IPS-NIHi11 (cell line): ENCODE results near the gene TLCD5.

Experiments used
- DNase-seq: peaks from one replicate; pipeline ENCODE4 v3.0.0; 2012; ENCODE audit warnings: mixed read lengths, low spot score

TLCD5 gene

GRCh38 chr11:120308081-120308480, 17.0 kb upstream of the TLCD5 start:
- DNase-seq: no peak

- DNase-seq: no peak
Measured at GRCh38 chr11:120310870-120311269, 14.2 kb upstream of the TLCD5 start.

- DNase-seq: no peak
Measured at GRCh38 chr11:120314861-120315260, 10.2 kb upstream of the TLCD5 start.

GRCh38 chr11:120316880-120317688, 8.0 kb upstream of the TLCD5 start:
- peak; percentile 80 for DNase-seq

- DNase-seq: no peak
Measured at GRCh38 chr11:120317689-120318480, 7.2 kb upstream of the TLCD5 start.

GRCh38 chr11:120318906-120319305, 6.2 kb upstream of the TLCD5 start:
- no peak for DNase-seq

GRCh38 chr11:120326228-120326627, 1.1 kb downstream of the TLCD5 start:
- no peak for DNase-seq

- DNase-seq: no peak
Measured at GRCh38 chr11:120326845-120327281, 1.8 kb downstream of the TLCD5 start.

- no peak for DNase-seq
Measured at GRCh38 chr11:120327311-120327710, 2.2 kb downstream of the TLCD5 start.

- no peak for DNase-seq
Measured at GRCh38 chr11:120329556-120329955, 4.5 kb downstream of the TLCD5 start.

GRCh38 chr11:120330045-120330444, 4.9 kb downstream of the TLCD5 start:
- DNase-seq: no peak

GRCh38 chr11:120331301-120331996, 6.3 kb downstream of the TLCD5 start:
- no peak for DNase-seq

- DNase-seq: no peak
Measured at GRCh38 chr11:120332822-120333716, 8.0 kb downstream of the TLCD5 start.

GRCh38 chr11:120333801-120334200, 8.7 kb downstream of the TLCD5 start:
- no peak for DNase-seq

- no peak for DNase-seq
Measured at GRCh38 chr11:120334332-120334731, 9.2 kb downstream of the TLCD5 start.

GRCh38 chr11:120334894-120335462, 9.9 kb downstream of the TLCD5 start:
- DNase-seq: peak; percentile 49

- peak; percentile 42 for DNase-seq
Measured at GRCh38 chr11:120335556-120335907, 10.4 kb downstream of the TLCD5 start.

GRCh38 chr11:120335908-120336640, 11.0 kb downstream of the TLCD5 start, which contains the start of gene ARHGEF12:
ARHGEF12 (plus strand) TSS chr11:120336413; CDS start chr11:120337244, 831 bp downstream.
- DNase-seq: peak; percentile 97

GRCh38 chr11:120336641-120337354, 11.7 kb downstream of the TLCD5 start:
- DNase-seq: peak; percentile 74
